NT2/D1 (cell line): ENCODE data around the gene GPR156.

Experiments
- SUZ12 ChIP-seq: IDR thresholded peaks from 2 replicates; pipeline ENCODE4 v1.6.1; 2011; ENCODE audit not compliant: insufficient read length, insufficient read depth; ENCODE audit errors: extremely low read depth
- YY1 ChIP-seq: IDR thresholded peaks from 2 replicates; pipeline ENCODE4 v1.6.1; 2011; ENCODE audit not compliant: insufficient read length, insufficient read depth

DNA sequence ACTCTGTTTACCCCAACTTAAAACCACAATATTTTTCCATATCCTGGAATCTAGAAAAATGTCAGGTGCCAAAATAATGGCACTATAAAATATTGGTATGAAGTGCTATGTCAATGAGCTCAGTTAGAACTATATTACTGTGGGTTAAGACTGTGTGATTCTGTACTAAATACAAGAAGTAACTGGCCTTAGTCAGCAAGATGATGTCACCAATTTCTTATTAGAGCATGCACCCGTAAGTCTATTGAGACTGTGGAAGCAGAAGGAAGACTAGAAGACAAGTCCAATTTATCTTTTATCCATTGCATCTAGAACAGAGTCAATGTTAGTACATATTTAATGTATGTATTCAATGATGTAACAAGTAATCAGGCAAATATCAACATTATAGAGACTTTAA lies 39.2 kb upstream of the GPR156 start:
- TF ChIP-seq YY1 (no peak), SUZ12 (no peak)
